ENCODE data around the gene BSN.
A peak's percentile ranks its signal among the peaks of the same experiment; 100 is the strongest.

BSN gene, protein sequence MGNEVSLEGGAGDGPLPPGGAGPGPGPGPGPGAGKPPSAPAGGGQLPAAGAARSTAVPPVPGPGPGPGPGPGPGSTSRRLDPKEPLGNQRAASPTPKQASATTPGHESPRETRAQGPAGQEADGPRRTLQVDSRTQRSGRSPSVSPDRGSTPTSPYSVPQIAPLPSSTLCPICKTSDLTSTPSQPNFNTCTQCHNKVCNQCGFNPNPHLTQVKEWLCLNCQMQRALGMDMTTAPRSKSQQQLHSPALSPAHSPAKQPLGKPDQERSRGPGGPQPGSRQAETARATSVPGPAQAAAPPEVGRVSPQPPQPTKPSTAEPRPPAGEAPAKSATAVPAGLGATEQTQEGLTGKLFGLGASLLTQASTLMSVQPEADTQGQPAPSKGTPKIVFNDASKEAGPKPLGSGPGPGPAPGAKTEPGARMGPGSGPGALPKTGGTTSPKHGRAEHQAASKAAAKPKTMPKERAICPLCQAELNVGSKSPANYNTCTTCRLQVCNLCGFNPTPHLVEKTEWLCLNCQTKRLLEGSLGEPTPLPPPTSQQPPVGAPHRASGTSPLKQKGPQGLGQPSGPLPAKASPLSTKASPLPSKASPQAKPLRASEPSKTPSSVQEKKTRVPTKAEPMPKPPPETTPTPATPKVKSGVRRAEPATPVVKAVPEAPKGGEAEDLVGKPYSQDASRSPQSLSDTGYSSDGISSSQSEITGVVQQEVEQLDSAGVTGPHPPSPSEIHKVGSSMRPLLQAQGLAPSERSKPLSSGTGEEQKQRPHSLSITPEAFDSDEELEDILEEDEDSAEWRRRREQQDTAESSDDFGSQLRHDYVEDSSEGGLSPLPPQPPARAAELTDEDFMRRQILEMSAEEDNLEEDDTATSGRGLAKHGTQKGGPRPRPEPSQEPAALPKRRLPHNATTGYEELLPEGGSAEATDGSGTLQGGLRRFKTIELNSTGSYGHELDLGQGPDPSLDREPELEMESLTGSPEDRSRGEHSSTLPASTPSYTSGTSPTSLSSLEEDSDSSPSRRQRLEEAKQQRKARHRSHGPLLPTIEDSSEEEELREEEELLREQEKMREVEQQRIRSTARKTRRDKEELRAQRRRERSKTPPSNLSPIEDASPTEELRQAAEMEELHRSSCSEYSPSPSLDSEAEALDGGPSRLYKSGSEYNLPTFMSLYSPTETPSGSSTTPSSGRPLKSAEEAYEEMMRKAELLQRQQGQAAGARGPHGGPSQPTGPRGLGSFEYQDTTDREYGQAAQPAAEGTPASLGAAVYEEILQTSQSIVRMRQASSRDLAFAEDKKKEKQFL (N-terminal part only)

DNA sequence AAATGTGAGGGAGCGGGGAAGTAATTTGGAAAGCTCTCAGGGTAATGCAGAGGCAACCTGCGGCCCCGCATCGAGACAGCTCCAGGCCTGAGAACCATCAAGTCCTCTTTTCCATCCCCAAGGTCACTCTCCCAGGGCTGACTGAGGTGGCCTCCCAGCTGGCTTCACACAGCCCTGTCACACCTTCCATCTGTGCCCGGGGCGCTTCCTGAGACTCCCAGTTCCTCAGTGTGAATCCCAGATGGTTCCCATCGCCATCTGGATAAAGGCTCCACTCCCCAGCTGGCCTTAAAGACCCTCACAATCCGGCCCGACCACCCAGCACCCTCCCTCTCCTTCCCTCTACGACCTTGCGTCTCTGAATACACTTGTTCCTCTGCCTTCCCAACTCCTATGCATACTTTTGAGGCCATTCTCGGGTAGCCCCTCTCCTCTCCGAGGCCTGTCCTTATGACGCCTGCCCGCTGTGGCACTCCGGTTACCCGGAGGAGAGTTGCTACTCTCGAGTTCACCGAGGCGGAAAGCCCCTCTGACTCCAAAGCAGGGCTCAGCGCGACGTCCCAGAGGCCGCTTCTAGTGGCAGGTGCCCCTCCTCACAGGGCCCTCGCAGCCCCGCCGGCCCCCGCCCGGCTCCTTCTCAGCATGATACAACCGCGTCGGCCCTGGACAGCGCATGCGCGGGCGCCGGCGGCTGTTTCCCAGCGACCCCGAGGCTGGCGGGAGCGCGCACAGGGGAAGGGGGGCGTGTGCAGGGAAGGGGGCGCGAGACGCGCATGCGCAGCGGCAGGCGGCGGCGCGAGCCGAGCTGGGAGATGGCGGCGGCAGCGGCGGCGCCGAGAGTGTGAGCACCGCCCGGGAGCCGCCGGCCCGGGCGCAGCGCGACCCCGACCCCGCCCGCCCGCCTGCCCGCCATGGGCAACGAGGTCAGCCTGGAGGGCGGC lies at the start of gene BSN:
Gene BSN, plus strand, starts transcription at position 786 of the 941 bp plus-strand sequence. Its CDS starts 126 bp downstream, at position 912.
- peak; percentile 62 for DNase-seq

DNA sequence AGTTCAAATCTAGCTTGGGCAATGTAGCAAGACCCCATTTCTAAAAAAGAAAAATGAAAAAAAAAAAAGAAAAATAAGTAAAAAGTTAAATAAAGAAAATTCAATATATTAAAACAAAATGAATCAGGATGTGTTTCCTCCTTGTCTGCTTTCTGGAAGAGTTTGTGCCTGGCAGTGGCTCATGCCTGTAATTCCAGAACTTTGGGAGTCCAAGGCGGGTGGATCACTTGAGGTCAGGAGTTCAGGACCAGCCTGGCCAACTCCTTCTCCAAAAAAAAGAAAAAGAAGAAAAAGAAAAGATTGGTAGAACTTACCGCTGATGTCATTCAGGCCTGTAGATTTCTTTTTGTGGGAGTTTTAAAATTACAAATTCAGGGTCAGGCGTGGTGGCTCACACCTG lies 47.4 kb upstream of the BSN start:
- DNase-seq, result no peak

DNA sequence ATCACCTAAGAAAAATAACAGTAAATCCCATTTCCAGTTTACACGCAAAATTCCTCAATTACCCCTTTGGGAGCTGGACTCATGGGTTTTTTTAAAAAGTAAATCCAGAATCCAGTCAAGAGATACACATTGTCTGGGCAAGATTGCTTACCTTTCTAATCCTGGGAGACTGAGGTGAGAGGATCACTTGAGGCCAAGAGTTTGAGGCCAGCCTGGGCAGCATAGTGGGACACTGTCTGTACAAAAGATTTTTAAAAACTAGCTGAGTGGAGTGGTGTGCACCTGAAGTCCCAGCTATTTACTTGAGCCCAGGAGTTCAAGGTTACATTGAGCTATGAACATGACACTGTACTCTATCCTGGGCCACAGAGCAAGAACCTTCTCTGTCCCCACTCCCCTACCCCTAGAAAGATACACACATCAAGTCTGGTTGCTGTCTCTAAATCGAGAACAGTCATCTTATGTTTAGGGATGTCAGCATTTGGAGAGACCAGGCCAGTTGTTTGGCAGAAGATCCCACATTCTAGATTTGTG lies 45.2 kb upstream of the BSN start:
- no peak for DNase-seq

GRCh38 chr3:49511639-49512038 lies 42.6 kb upstream of the BSN start:
- no peak for DNase-seq

- no peak for DNase-seq
Measured at GRCh38 chr3:49512781-49513355, 41.4 kb upstream of the BSN start.

DNA sequence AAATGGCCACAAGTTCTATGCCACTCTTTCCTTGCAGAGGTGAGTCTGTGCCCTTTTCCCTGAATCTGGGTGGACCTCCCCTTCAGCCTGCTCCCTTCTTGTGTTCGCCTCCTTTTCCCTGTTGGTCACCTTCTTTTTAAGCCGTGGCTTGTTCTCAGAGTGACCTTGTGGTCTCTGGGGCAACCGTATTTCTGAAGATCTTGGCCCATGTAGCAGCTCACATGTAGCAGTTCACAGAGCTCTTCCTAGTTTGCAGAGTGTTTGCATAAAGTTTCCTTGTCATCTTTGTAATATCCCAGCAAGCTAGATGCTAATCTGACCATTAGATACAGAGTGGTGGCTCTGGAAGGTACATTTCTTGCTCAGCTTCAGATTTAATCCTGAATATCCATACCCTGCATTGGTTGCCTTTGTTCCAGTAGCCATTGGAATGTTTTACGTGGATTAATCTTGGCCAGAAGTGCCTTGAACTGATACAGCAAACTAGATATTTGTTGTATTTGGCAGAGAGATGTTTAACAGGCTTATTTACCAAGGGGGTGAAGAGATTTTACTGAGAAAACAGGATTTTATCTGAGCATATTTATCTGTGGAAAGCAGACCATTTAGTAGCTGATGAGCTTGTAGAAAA lies 40.7 kb upstream of the BSN start:
- no peak for DNase-seq

DNA sequence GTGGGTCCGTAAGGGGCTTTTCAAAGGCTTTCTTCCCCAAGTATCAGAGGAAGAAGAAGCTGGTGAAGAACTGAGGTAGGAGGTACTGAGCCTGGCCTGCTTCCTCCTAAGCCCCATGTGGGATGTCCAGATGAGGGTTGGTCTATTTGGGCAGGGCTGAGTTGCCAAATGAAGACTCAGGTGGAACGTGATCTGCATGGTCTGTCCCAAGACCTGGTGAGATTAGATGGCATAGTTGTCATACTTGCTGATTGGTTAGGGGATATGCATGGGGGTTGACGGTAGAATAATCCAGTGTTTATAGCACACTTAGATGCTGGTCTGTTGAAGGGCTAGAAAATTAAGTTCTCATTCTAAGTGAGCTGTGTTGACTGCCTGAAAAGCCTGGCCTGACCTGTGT lies 36.3 kb upstream of the BSN start:
- DNase-seq, result no peak

- DNase-seq, result no peak
Measured at GRCh38 chr3:49518441-49518840, 35.8 kb upstream of the BSN start.

- no peak for DNase-seq
Measured at GRCh38 chr3:49519296-49519695, 35.0 kb upstream of the BSN start.

- no peak for DNase-seq
Measured at GRCh38 chr3:49519916-49520385, 34.3 kb upstream of the BSN start.

- no peak for DNase-seq
Measured at GRCh38 chr3:49523756-49524747, 30.2 kb upstream of the BSN start.

DNA sequence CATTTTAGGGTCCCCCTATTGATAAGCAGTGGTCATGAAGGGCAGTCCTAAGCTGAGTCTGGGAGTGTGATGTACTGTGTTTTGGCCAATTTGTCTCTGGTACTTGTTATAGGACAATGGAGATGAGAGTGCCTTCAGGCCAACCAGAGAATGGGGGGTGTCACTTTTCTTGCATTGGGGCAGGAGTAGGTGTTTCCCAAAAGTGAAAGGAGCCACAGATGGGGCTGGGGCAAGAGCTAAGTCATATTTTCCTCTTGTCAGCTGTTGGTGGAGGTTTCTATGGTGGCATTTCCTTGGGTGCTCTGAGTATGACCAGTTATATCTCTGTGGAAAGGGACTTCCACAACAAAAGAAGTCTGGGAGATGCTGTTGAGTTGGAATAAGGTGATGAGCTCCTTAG lies 24.7 kb upstream of the BSN start:
- no peak for DNase-seq

GRCh38 chr3:49530231-49530630 lies 24.0 kb upstream of the BSN start:
- no peak for DNase-seq

GRCh38 chr3:49530701-49531100 lies 23.6 kb upstream of the BSN start:
- no peak for DNase-seq

DNA sequence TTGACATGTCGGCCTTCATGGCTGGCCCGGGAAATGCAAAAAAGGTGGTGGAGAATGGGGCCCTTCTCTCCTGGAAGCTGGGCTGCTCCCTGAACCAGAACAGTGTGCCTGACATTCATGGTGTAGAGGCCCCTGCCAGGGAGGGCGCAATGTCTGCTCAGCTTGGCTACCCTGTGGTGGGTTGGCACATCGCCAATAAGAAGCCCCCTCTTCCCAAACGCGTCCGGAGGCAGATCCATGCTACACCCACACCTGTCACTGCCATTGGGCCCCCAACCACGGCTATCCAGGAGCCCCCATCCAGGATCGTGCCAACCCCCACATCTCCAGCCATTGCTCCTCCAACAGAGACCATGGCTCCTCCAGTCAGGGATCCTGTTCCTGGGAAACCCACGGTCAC lies 23.1 kb upstream of the BSN start:
- no peak for DNase-seq

GRCh38 chr3:49531715-49532114 lies 22.6 kb upstream of the BSN start:
- no peak for DNase-seq

- DNase-seq, result no peak
Measured at GRCh38 chr3:49533031-49533430, 21.2 kb upstream of the BSN start.

DNA sequence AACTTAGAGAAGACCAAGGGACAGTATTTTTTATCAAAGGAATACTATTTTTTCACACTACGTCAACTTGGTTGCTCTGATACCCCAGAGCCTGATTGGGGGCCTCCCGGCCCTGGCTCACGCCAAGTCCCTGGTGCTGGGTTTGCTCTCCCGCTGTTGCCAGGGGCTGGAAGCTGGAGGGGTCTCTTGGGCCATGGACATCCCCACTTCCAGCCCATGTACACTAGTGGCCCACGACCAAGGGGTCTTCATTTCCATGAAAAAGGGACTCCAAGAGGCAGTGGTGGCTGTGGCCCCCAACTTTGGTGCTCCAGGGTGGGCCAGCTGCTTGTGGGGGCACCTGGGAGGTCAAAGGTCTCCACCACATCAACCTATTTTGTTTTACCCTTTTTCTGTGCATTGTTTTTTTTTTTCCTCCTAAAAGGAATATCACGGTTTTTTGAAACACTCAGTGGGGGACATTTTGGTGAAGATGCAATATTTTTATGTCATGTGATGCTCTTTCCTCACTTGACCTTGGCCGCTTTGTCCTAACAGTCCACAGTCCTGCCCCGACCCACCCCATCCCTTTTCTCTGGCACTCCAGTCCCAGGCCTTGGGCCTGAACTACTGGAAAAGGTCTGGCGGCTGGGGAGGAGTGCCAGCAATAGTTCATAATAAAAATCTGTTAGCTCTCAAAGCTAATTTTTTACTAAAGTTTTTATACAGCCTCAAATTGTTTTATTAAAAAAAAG lies 20.3 kb upstream of the BSN start:
- no peak for DNase-seq

Measured in DMS79 treated with DMSO at 0.1 percent for 48 hours (cell line).